Naive thymus-derived CD8-positive, alpha-beta T cell (primary cell): ENCODE measurements around the gene ASB12. TPM values are rescaled to one million over a fixed set of nuclear protein-coding genes. Genes with fewer than 3 reads are reported as not detected.

Experiments
- ATAC-seq, 2 donors: fragments of 150-1000 bp; cut with Tn5 transposase in 1 of 2; sonication (Bioruptor Pico), chemical (Tn5 transposase) in 1 of 2; 1 replicate in 1 of 2; 2 replicates in 1 of 2; pipeline ENCODE4 v1.10.0; 2021; ENCODE audit warnings: mild to moderate bottlenecking in 2 of 2, moderate library complexity in 2 of 2
- POLR2A ChIA-PET: fragments of 350-600 bp; sonication (Branson Sonifier 250); formaldehyde crosslinking; loops from one replicate; lab custom pipeline; 2021; ENCODE audit warnings: antibody characterized with exemption; lab: Charles Lee
- DNase-seq, 10 donors: peaks; one replicate each; pipeline versions ENCODE4 v3.0.0 to v3.0.0-alpha.2; 2020 to 2022
- H3K27ac Mint-ChIP-seq, 10 donors: one replicate each; pipeline ENCODE4 v1.8.0; 2020 to 2022; ENCODE audit warnings: mild to moderate bottlenecking in 10 of 10, mixed read lengths in 10 of 10, moderate library complexity in 4 of 10, inconsistent platforms in 1 of 10
- H3K27me3 Mint-ChIP-seq, 5 donors: one replicate each; pipeline ENCODE4 v1.8.0; 2021 to 2022; ENCODE audit warnings: mixed read lengths in 5 of 5
- H3K36me3 Mint-ChIP-seq, 3 donors: one replicate each; pipeline ENCODE4 v1.8.0; 2020 to 2022; ENCODE audit warnings: mixed read lengths in 3 of 3, mild to moderate bottlenecking in 2 of 3, inconsistent platforms in 1 of 3
- H3K4me1 Mint-ChIP-seq, 4 donors: one replicate each; pipeline ENCODE4 v1.8.0; 2021 to 2022; ENCODE audit warnings: mixed read lengths in 4 of 4
- H3K4me3 Mint-ChIP-seq, 10 donors: one replicate each; pipeline ENCODE4 v1.8.0; 2020 to 2022; ENCODE audit warnings: mild to moderate bottlenecking in 10 of 10, mixed read lengths in 10 of 10, moderate library complexity in 6 of 10, inconsistent platforms in 1 of 10
- H3K9me3 Mint-ChIP-seq, 9 donors: one replicate each; pipeline ENCODE4 v1.8.0; 2020 to 2022; ENCODE audit warnings: mixed read lengths in 9 of 9, mild to moderate bottlenecking in 3 of 9, inconsistent platforms in 1 of 9, moderate library complexity in 1 of 9
- polyA plus RNA-seq, 3 donors: library from polyadenylated mRNA; unstranded; fragments of 300-500 nt; fragmentation: Illumina TruSeq; gene quantifications; one replicate each; pipeline ENCODE4 v1.2.3, GENCODE V29; 2021
- total RNA-seq, 8 experiments: library from RNA in 2 of 8; stranded (reverse) in 2 of 8; gene quantifications; one replicate each; pipeline ENCODE4 v1.2.3 and lab custom pipeline; 2021 to 2026

ASB12 gene
- total and polyA plus RNA-seq, 5 experiments from 2014 or later, result 0.13 to 0.53 (median 0.30) TPM

GRCh38 chrX:64182208-64182607, 48.2 kb downstream of the ASB12 start:
- Mint-ChIP-seq H3K27me3 (no peaks in the 10 kb centered on the region), H3K4me3 (no peak overlapping the region), H3K36me3 (peaks cover 0 to 2% (median 0%) of the 10 kb centered on the region in 3 donors), H3K9me3 (no peaks in the 10 kb centered on the region), H3K27ac (no peak overlapping the region), H3K4me1 (peaks cover 0 to 3% (median 0%) of the 10 kb centered on the region in 4 donors)
- POLR2A ChIA-PET, result no interaction called here
- DNase-seq, result no peak
- ATAC-seq, result no peak

- H3K27ac Mint-ChIP-seq, result no peak overlapping the region
- no peak for ATAC-seq
- no peaks in the 10 kb centered on the region for H3K27me3 Mint-ChIP-seq
- DNase-seq, result no peak
- POLR2A ChIA-PET, result no interaction called here
- H3K4me1 Mint-ChIP-seq, result peaks cover 0 to 3% (median 0%) of the 10 kb centered on the region in 4 donors
- H3K9me3 Mint-ChIP-seq, result peaks cover 0 to 4% (median 0%) of the 10 kb centered on the region in 9 donors
- peaks cover 0 to 5% (median 0%) of the 10 kb centered on the region in 3 donors for H3K36me3 Mint-ChIP-seq
- H3K4me3 Mint-ChIP-seq, result no peak overlapping the region
Measured at GRCh38 chrX:64176876-64177275, 53.5 kb downstream of the ASB12 start.

Other genes starting within 250 kb of the ASB12 start
- gene AMER1, start 24.9 kb downstream of the ASB12 start, total RNA-seq, result 1 to 10 TPM; 6.4 to 6.5 TPM
- under 1 TPM in 2 of 3 donors, not detected in 1; 0.02 to 0.21 TPM for gene AMER1, start 24.9 kb downstream of the ASB12 start, polyA plus RNA-seq
- gene MTMR8, start 164.8 kb upstream of the ASB12 start, total RNA-seq, result 1 to 10 TPM; 6.2 to 9.5 TPM
- 1 to 10 TPM; 2.9 to 3.5 (median 3.4) TPM for gene MTMR8, start 164.8 kb upstream of the ASB12 start, polyA plus RNA-seq